ENCODE results near the gene CLPX. TPM values are rescaled to one million over a fixed set of nuclear protein-coding genes. Genes with fewer than 3 reads are reported as not detected.
"Not testable (repeated sequence)": the region's sequence is repeated elsewhere in the genome, so short reads cannot be mapped to it uniquely, and the experiment has no call there.

Gene CLPX
- total RNA-seq, 1 experiment from 2014 or later = 46.2 TPM

DNA sequence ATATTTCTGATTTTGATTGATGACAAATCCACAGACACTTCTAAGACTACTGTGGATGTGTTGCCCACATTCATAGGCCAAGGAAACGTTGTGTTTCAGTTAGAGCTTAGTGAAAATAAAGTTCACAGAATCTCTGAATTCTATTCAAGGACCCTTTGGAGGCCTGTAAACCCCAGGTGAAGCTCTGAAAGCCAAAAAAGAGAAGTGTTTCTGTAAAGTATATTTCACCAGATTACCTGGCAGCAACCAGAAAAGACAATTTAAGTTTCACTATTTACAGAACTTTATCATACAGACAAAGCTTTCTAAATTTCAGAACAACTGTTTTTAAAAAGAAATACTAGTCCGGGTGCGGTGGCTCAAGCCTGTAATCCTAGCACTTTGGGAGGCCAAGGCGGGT, 2.6 kb downstream of the CLPX start:
- DNase-seq (ENCODE audit: low read depth, low spot score) = no peak
- in situ Hi-C loops (cut with HindIII; ENCODE audit: low pct_unique_long_range_greater_than_20kb, low sequenced_read_pairs) = no loop called here

DNA sequence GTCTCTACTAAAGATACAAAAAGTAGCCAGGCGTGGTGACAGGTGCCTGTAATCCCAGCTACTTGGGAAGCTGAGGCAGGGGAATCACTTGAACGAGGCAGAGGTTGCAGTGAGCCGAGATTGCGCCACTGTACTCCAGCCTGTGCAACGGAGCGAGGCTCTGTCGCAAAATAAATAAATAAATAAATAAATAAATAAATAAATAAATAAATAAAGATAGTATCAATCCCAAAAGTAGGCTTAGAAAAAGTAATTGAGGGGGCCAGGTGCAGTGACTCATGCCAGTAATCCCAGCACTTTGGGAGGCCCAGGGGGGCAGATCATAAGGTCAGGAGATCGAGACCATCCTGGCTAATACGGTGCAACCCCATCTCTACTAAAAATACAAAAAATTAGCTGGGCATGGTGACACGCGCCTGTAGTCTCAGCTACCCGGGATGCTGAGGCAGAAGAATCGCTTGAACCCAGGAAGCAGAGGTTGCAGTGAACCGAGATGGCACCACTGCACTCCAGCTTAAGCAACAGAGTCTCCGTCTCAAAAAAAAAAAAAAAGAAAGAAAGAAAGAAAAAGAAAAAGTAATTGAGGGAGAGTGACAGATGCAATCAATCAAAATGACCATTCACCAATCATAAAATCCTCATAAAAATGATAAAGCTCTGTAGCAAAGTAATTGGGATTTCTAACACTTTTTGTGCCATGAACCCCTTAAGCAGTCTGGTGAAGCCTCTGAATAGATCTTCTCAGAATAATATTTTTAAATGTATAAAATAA, 3.4 kb downstream of the CLPX start:
- DNase-seq (ENCODE audit: low read depth, low spot score); in situ Hi-C loops (cut with HindIII; ENCODE audit: low pct_unique_long_range_greater_than_20kb, low sequenced_read_pairs): not testable (repeated sequence)

DNA sequence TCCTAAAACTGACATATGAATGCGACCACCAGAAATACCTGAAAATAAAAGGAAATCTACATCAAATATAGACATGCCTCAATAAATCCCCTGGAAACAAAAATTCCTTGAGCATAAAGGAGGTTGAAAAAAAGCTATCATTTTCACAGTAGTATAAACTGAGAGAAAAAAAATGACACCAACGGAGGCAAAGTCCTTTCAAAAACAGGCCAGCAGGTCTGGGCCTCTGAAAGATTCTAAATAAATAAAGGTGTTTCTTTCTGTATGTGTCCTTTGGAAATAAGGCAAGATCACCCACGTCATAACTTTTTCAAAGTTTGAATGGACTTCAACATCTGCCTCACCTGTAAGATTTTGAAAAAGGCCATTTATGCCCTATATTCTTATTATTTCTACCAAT, 5.0 kb downstream of the CLPX start:
- in situ Hi-C loops (cut with HindIII; ENCODE audit: low pct_unique_long_range_greater_than_20kb, low sequenced_read_pairs) = no loop called here
- no peak for DNase-seq (ENCODE audit: low read depth, low spot score)

DNA sequence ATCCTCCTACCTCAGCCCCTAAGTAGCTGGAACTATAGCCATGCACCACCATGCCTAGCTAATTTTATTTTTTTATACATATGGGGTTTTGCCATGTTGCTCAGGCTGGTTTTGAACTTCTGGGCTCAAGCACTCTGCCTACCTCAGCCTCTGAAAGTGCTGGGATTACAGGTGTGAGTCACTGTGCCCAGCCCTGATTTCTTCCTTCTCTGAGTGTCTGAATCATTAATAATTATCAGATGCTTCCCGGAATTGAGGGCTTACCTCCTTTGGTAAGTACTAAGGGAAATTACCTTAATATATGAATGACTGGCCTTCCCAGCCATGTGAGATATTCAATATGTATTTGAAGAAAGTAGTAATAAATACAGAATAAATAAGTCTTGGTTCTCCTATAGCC, 7.2 kb downstream of the CLPX start:
- in situ Hi-C loops (cut with HindIII; ENCODE audit: low pct_unique_long_range_greater_than_20kb, low sequenced_read_pairs) = no loop called here
- no peak for DNase-seq (ENCODE audit: low read depth, low spot score)

DNA sequence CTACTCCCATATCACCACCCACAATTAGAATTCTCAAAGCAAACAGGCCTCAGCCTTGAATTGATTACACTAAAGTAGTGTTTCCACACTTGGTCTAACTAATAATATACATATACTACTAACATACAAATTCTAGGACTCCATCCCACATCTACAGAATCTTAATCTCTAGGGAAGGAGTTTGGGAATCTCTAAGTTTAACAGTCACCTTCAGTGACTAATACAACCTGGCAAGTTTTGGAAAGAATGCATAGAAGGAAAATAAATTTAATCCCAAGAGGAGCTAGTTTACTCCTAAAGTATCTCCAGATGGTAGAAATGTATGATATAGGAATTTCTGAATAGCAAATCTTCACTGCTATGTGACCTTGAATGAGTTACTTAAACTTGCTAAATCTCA, 9.1 kb downstream of the CLPX start:
- in situ Hi-C loops (cut with HindIII; ENCODE audit: low pct_unique_long_range_greater_than_20kb, low sequenced_read_pairs) = no loop called here
- DNase-seq (ENCODE audit: low read depth, low spot score) = no peak

DNA sequence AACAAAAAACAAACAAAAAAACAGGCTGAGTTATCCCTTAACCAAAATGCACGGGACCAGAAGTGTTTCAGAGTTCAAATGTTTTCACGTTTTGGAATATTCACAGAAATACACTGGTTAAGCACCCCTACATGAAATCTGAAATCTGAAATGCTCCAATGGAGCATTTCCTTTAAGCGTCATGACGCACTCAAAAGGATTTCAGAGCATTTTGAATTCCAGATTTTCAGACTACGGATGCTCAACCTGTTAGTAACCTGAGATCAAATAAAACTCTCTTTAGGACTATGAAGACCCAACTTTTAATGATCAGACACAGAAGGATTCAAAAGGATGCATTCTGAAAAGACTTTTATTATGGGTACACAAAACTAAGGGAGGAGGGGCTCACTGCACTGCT, 9.6 kb downstream of the CLPX start:
- DNase-seq (ENCODE audit: low read depth, low spot score) = no peak
- in situ Hi-C loops (cut with HindIII; ENCODE audit: low pct_unique_long_range_greater_than_20kb, low sequenced_read_pairs) = no loop called here

DNA sequence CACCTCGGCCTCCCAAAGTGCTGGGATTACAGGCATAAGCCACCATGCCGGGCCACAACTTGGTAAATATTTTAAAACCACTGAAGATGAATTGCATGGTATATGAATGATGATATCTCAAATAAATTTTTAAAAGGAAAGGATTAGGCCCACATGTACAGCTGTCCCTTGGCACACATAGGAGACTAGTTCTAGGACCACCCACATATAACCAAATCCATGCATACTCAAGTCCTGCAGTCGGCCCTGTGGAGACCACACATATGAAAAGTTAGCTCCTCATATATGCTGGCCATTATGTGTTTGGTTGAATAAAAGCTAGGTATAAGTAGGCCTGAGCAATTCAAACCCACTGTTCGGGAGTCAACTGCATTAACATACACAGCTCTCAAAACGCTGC, 10.6 kb downstream of the CLPX start:
- no peak for DNase-seq (ENCODE audit: low read depth, low spot score)
- in situ Hi-C loops (cut with HindIII; ENCODE audit: low pct_unique_long_range_greater_than_20kb, low sequenced_read_pairs) = no loop called here

DNA sequence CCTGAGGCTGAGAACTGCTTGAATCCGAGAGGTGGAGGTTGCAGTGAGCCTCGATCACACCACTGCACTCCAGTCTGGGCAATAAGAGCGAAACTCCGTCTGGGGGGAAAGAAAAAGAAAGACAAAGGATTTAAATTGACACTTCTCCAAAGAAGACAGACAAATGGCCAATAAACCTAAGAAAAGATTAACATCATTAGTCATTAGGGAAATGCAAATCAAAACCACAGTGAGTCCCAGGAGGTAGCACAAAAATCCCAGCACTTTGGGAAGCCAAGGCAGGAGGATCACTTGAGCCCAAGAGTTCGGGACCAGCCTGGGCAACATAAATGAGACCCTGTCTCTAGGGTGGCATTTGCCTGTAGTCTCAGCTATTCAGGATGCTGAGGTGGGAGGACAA, 12.6 kb downstream of the CLPX start:
- no peak for DNase-seq (ENCODE audit: low read depth, low spot score)
- in situ Hi-C loops (cut with HindIII; ENCODE audit: low pct_unique_long_range_greater_than_20kb, low sequenced_read_pairs) = no loop called here

DNA sequence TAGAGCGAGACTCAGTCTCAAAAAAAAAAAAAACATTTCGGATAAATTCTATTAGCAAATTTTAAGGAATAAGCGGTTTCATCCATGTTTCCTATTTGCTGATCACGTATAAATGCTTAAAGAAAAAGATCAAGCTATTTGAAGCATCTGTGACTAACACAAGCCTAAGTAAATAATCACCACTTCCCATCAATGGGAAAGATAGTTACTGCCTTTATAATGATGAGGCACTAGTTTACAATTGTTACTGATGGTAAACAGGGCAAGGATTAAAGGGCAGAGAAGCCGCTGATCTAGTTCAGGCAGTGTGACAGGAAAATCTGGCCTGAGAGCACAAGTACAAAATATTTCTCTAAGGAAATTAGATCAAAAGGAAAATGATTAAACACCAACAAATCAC, 13.7 kb downstream of the CLPX start:
- no peak for DNase-seq (ENCODE audit: low read depth, low spot score)
- in situ Hi-C loops (cut with HindIII; ENCODE audit: low pct_unique_long_range_greater_than_20kb, low sequenced_read_pairs) = no loop called here

DNA sequence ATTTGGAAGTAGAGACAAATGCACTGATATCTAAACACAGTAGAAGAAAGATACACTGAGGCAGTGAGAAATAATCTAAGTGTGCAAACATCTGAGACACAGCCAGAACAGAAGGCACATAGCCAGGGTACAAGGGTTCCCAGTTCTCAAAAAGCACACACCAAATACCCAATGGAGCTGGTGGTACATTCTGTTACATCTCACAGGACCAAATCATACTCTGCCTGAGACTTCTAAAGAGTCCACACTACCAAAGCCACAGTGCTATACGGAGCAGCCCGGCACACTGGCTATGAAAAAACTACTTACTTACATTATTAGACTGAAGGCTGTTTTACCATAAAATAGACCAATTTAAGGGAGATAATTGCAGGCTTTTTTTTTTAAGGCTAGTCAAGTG, 19.3 kb downstream of the CLPX start:
- in situ Hi-C loops (cut with HindIII; ENCODE audit: low pct_unique_long_range_greater_than_20kb, low sequenced_read_pairs) = no loop called here
- DNase-seq (ENCODE audit: low read depth, low spot score) = no peak

DNA sequence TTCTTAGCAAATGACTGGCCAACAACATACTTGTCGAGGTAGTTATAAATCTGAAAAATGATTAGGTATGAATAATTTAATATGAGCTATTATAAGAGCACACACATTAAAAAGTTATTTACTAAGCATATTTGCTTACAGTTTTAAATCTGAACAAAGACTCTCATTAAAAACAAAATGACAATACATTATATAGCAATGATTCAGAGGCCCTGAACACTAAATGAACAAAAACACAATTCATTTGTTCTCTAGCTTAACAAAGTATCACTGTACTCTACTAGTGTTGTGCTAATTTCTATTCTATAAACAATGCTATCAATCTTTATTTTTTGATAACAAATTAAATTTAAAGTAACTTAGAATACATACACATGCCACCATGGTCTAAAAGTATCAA, 21.0 kb downstream of the CLPX start:
- no peak for DNase-seq (ENCODE audit: low read depth, low spot score)
- in situ Hi-C loops (cut with HindIII; ENCODE audit: low pct_unique_long_range_greater_than_20kb, low sequenced_read_pairs) = no loop called here

DNA sequence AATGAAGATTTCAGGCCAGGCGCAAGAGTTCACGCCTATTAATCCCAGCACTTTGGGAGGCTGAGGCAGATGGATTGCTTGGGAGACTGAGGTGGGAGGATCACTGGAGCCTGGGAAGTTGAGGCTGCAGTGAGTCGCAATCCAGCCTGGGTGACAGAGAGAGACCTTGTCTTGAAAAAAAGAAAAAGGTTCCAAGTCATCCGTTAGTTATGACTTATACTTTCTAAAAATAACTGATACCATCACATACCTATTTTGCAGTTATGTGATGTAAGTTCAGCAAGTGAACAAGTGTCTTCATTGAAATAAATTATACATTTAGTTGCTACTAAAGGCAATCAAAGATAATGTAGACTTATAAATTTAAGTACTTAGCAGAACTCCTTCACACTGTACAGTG, 22.1 kb downstream of the CLPX start:
- no peak for DNase-seq (ENCODE audit: low read depth, low spot score)

DNA sequence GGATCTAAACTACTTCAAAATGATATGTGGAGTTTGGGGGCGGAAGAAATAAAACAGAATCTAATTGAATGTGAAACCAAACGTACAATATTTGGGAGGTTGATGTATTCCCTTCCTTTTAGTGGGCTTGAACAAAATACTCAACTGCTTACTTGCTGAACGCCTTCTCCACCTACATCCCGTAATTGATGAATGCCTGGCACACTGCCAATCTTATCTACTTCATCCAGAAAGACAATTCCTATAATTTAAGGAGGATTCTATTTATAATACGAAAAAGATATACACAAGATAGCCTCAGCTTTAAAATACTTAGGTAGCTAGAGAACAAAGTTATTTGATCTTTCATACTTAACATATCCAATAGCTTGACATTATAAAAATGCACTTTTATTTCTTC, 28.4 kb downstream of the CLPX start:
- in situ Hi-C loops (cut with HindIII; ENCODE audit: low pct_unique_long_range_greater_than_20kb, low sequenced_read_pairs) = no loop called here
- DNase-seq (ENCODE audit: low read depth, low spot score) = no peak

More for the DNA sequence above, 22.1 kb downstream of the CLPX start:
- in situ Hi-C loops (cut with HindIII; ENCODE audit: low pct_unique_long_range_greater_than_20kb, low sequenced_read_pairs) = no loop called here

DNA sequence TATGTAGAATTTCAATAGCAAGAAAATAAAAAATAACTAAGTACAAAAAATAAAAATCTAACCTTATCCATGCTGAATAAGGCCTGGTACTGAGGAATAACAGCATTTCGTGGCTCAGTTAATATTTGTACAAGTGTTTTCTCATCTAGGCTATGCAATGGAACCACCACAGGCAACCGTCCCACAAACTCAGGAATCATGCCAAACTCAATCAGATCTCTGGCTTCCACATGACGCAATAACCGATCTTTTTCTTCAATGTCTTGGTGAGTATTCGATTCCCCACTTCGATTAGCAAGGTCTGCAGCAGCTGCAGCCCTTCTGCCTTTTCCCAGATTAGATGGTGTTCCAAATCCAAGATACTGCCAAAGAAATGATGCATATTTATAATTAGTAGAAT, 30.4 kb downstream of the CLPX start:
- in situ Hi-C loops (cut with HindIII; ENCODE audit: low pct_unique_long_range_greater_than_20kb, low sequenced_read_pairs) = no loop called here
- no peak for DNase-seq (ENCODE audit: low read depth, low spot score)

DNA sequence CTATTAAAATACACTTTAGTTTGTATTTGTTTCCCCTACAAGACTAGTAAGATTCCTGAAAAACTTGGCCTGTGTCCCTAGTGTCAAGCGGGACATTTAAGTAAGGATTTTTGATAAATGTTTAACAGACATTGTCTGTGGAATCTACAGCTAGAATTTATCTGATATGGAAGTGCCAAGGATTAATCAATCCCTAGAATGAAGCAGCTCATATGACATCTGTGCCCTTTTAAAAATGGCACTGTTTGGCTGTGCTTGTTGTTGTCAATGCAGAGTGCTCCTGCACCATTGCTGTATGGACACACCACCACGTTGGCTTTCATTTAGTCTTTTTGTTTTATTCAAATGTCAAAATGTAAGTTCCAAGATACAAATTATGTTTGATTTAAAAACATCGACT, 37.2 kb downstream of the CLPX start:
- no peak for DNase-seq (ENCODE audit: low read depth, low spot score)
- in situ Hi-C loops (cut with HindIII; ENCODE audit: low pct_unique_long_range_greater_than_20kb, low sequenced_read_pairs) = no loop called here

DNA sequence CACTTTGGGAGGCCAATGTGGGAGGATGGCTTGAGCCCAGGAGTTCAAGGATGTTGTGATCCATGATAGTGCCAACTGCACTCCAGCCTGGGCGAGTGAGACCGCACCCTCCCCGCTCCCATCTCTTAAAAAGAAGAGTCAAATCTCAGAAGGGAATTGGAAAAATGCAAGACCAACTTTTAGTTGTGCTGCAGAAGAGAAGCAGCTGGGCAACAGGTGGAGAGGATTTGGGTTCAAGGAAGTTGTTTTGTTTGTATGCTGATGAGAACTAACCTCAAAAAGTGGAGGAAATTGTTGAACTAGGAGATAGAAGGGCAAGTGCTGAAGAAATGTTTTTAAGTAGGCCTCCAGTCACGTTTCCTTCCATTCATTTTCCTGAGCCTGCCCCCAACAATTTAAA, 38.7 kb downstream of the CLPX start:
- DNase-seq (ENCODE audit: low read depth, low spot score) = no peak
- in situ Hi-C loops (cut with HindIII; ENCODE audit: low pct_unique_long_range_greater_than_20kb, low sequenced_read_pairs) = no loop called here

DNA sequence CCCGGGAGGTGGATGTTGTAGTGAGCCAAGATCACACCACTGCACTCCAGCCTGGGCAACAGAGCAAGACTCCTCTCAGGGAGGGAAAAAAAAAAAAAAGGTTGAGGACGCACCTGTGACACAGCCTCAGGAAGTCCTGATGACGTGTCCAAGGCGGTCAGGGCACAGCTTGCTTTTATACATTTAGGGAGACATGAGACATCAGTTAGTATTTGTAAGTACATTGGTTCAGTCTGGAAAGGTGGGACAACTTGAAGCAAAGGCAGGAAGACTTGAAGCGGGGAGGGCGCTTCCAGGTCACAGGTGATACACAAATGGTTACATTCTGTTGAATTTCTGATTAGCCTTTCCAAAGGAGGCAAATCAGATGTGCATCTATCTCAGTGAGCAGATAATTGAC, 46.5 kb downstream of the CLPX start:
- in situ Hi-C loops (cut with HindIII; ENCODE audit: low pct_unique_long_range_greater_than_20kb, low sequenced_read_pairs) = not testable (repeated sequence)

DNA sequence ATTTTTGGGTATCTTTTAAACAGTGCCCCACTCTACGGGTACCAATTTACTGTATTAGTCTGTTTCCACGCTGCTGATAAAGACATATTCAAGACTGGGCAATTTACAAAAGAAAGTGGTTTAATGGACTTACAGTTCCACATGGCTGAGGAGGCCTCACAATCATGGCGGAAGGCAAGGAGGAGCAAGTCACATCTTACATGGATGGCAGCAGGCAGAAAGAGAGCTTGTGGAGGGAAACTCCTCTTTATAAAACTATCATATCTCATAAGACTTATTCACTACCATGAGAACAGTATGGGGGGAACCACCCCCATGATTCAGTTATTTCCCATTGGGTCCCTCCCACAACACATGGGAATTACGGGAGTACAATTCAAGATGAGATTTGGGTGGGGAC, 47.2 kb downstream of the CLPX start:
- DNase-seq (ENCODE audit: low read depth, low spot score); in situ Hi-C loops (cut with HindIII; ENCODE audit: low pct_unique_long_range_greater_than_20kb, low sequenced_read_pairs): not testable (repeated sequence)

More for the DNA sequence above, 46.5 kb downstream of the CLPX start:
- not testable (repeated sequence) for DNase-seq (ENCODE audit: low read depth, low spot score)

DNA sequence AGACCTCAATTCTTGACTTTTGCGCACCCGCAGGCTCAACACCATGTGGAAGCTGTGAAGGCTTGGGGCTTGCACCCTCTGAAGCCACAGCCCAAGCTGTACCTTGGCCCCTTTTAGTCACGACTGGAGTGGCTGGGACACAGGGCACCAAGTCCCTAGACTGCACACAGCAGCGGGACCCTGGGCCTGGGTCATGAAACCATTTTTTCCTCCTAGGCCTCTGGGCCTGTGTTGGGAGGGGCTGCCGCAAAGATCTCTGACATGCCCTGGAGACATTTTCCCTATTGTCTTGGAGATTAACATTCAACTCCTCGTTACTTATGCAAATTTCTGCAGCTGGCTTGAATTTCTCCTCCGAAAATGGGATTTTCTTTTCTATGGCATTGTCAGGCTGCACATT, 48.1 kb downstream of the CLPX start:
- in situ Hi-C loops (cut with HindIII; ENCODE audit: low pct_unique_long_range_greater_than_20kb, low sequenced_read_pairs); DNase-seq (ENCODE audit: low read depth, low spot score): not testable (repeated sequence)

DNA sequence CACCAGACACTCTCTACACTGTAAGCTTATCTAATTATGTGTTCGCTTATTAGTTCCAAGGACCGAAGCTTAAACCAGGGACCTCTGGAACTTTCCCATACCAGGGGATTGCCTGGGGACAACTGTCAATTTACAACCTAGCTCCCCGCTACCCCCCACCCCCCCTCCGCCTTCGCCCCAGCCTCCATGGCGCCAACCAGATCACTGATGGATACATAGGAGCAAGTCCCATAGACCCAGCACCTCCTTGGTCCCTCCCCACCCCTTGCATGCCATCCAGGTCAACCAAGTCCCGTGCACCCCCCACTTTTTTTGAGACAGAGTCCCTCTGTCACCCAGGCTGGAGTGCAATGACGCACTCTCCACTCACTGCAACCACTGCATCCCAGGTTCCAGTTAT, 50.6 kb downstream of the CLPX start:
- in situ Hi-C loops (cut with HindIII; ENCODE audit: low pct_unique_long_range_greater_than_20kb, low sequenced_read_pairs) = no loop called here
- DNase-seq (ENCODE audit: low read depth, low spot score) = no peak
